ENCODE data around the gene OR1B1.

OR1B1 gene

GRCh38 chr9:122580360-122580759 is 77.1 kb downstream of the OR1B1 start:
- no peaks in the 10 kb centered on the region for H3K4me1 ChIP-seq (ENCODE audit: control insufficient read depth, insufficient read depth, low read length)
- H3K9ac ChIP-seq (ENCODE audit: low read length): no peak overlapping the region
- H3K36me3 ChIP-seq (ENCODE audit: control insufficient read depth, insufficient read depth, low read length): no peaks in the 10 kb centered on the region
- no peaks in the 10 kb centered on the region for H3K27me3 ChIP-seq (ENCODE audit: control insufficient read depth, insufficient read depth, low read length)
- no peak overlapping the region for H3K4me3 ChIP-seq (ENCODE audit: low read length)
- no peak overlapping the region for H3K27ac ChIP-seq (ENCODE audit: low read depth, low read length)

GRCh38 chr9:122579874-122580273 is 77.6 kb downstream of the OR1B1 start:
- H3K4me1 ChIP-seq (ENCODE audit: control insufficient read depth, insufficient read depth, low read length): no peaks in the 10 kb centered on the region
- no peaks in the 10 kb centered on the region for H3K36me3 ChIP-seq (ENCODE audit: control insufficient read depth, insufficient read depth, low read length)
- no peaks in the 10 kb centered on the region for H3K27me3 ChIP-seq (ENCODE audit: control insufficient read depth, insufficient read depth, low read length)
- H3K9ac ChIP-seq (ENCODE audit: low read length): no peak overlapping the region
- no peak overlapping the region for H3K27ac ChIP-seq (ENCODE audit: low read depth, low read length)
- no peak overlapping the region for H3K4me3 ChIP-seq (ENCODE audit: low read length)
